ENCODE results near the gene C1D.

Gene C1D

DNA sequence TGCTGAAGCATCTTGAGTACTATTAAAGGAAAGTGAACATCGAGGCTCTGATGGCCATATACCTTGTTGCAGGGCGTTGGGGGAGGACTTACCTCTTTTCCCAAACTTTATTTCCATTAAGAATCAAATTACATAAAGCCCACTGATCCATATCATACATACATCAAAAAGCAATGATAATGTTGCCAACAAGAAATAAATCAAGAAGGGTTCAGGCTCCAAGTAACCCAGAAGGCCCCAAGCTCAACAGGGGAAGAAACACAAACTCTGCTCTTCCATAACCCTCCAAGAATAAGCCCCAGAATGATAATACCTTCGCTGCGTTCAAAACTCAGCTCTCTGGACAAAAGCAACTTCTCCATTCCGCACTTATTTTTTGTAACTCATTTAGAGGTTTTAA lies 32.3 kb downstream of the C1D start:
- peaks cover 6% of the 10 kb centered on the region for H3K4me1 ChIP-seq (ENCODE audit: low read depth, poor library complexity, severe bottlenecking)
- H3K27ac ChIP-seq: no peak overlapping the region

GRCh38 chr2:68027959-68028358 lies 34.8 kb downstream of the C1D start:
- TF ChIP-seq CTCF (conservative IDR thresholded peaks at IDR 0.05; ENCODE audit: low read depth, low read length): no peak
- Histone ChIP-seq H3K27me3 (ENCODE audit: insufficient read depth, low read depth) (no peaks in the 10 kb centered on the region), H3K4me3 (IDR thresholded peaks at IDR 0.05; ENCODE audit: insufficient read depth, low read depth, low read length) (no peak overlapping the region), H2AFZ (ENCODE audit: low read depth) (no peak overlapping the region), H3K9ac (no peak overlapping the region), H3K4me2 (no peak overlapping the region), H3K36me3 (ENCODE audit: insufficient read depth) (no peaks in the 10 kb centered on the region), H3K27ac (no peak overlapping the region), H3K4me1 (ENCODE audit: low read depth, poor library complexity, severe bottlenecking) (peaks cover 6% of the 10 kb centered on the region), H4K20me1 (ENCODE audit: insufficient read depth) (no peaks in the 10 kb centered on the region), H3K79me2 (ENCODE audit: insufficient read depth, low read depth) (no peaks in the 10 kb centered on the region)

More for the DNA sequence above, 32.3 kb downstream of the C1D start:
- no peak for TF ChIP-seq CTCF (conservative IDR thresholded peaks at IDR 0.05; ENCODE audit: low read depth, low read length)
- H3K4me2 ChIP-seq: no peak overlapping the region
- no peaks in the 10 kb centered on the region for H4K20me1 ChIP-seq (ENCODE audit: insufficient read depth)
- H3K9ac ChIP-seq: no peak overlapping the region
- H3K79me2 ChIP-seq (ENCODE audit: insufficient read depth, low read depth): no peaks in the 10 kb centered on the region
- no peaks in the 10 kb centered on the region for H3K27me3 ChIP-seq (ENCODE audit: insufficient read depth, low read depth)
- no peak overlapping the region for H2AFZ ChIP-seq (ENCODE audit: low read depth)
- no peak overlapping the region for H3K4me3 ChIP-seq (IDR thresholded peaks at IDR 0.05; ENCODE audit: insufficient read depth, low read depth, low read length)
- no peaks in the 10 kb centered on the region for H3K36me3 ChIP-seq (ENCODE audit: insufficient read depth)

- Histone ChIP-seq H3K36me3 (ENCODE audit: insufficient read depth) (no peaks in the 10 kb centered on the region), H3K27me3 (ENCODE audit: insufficient read depth, low read depth) (no peaks in the 10 kb centered on the region), H3K4me1 (ENCODE audit: low read depth, poor library complexity, severe bottlenecking) (no peaks in the 10 kb centered on the region), H2AFZ (ENCODE audit: low read depth) (no peak overlapping the region), H3K9ac (no peak overlapping the region), H3K79me2 (ENCODE audit: insufficient read depth, low read depth) (no peaks in the 10 kb centered on the region), H4K20me1 (ENCODE audit: insufficient read depth) (no peaks in the 10 kb centered on the region), H3K4me3 (IDR thresholded peaks at IDR 0.05; ENCODE audit: insufficient read depth, low read depth, low read length) (no peak overlapping the region), H3K4me2 (no peak overlapping the region), H3K27ac (no peak overlapping the region)
- no peak for TF ChIP-seq CTCF (conservative IDR thresholded peaks at IDR 0.05; ENCODE audit: low read depth, low read length)
Observed at GRCh38 chr2:68024450-68024849, 38.4 kb downstream of the C1D start.

DNA sequence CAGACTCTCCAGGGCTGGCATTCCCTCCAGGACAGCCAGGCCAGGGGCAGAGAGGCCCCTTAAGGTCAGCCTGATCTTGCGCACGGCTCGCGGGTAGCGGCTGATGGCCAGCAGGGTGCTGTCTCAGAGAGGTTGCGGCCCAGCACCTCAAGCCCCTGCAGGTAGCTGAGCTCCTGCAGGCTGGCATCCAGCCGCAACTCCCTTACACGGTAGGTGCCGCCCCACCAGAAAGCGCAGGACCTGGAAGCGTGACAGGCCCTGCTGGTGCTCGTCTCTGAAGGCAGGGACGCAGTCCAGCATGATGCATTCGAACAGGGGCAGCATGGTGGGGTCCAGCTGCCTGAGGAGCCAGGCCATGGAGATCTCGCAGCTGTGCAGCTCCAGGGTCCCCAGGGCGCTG lies 38.9 kb downstream of the C1D start:
- Histone ChIP-seq H4K20me1 (ENCODE audit: insufficient read depth) (no peaks in the 10 kb centered on the region), H3K36me3 (ENCODE audit: insufficient read depth) (no peaks in the 10 kb centered on the region), H3K4me3 (IDR thresholded peaks at IDR 0.05; ENCODE audit: insufficient read depth, low read depth, low read length) (no peak overlapping the region), H3K4me1 (ENCODE audit: low read depth, poor library complexity, severe bottlenecking) (no peaks in the 10 kb centered on the region), H3K27me3 (ENCODE audit: insufficient read depth, low read depth) (no peaks in the 10 kb centered on the region), H3K4me2 (no peak overlapping the region), H3K27ac (no peak overlapping the region), H3K79me2 (ENCODE audit: insufficient read depth, low read depth) (no peaks in the 10 kb centered on the region), H2AFZ (ENCODE audit: low read depth) (no peak overlapping the region), H3K9ac (no peak overlapping the region)
- TF ChIP-seq CTCF (conservative IDR thresholded peaks at IDR 0.05; ENCODE audit: low read depth, low read length): no peak

Measured in KMS-11 (cell line).